SK-N-SH (cell line): ENCODE measurements around the gene ROBO1. TPM values are rescaled to one million over a fixed set of nuclear protein-coding genes. Genes with fewer than 3 reads are reported as not detected.

Source experiments
- CTCF ChIA-PET: fragments of 300-600, 350-600 bp; formaldehyde crosslinking; extraction: SDS; loops from one replicate; lab custom pipeline; 2021; lab: Yijun Ruan, JAX
- POLR2A ChIA-PET: fragments of 350-600 bp; sonication (Branson Sonifier 250); formaldehyde crosslinking; extraction: SDS; loops from one replicate; lab custom pipeline; 2020; ENCODE audit warnings: antibody characterized with exemption, inconsistent platforms; lab: Yijun Ruan, JAX
- DNase-seq: peaks from one replicate; pipeline ENCODE4 v3.0.0; 2012
- H2AFZ ChIP-seq: fragments of 200-600 bp; sonication (generic); 2 replicates; pipeline ENCODE4 v1.8.1; 2016; ENCODE audit warnings: antibody characterized with exemption, mild to moderate bottlenecking, low read depth
- H3F3A ChIP-seq: fragments of 200-600 bp; sonication (generic); replicated peaks from 2 replicates; pipeline ENCODE3; 2016; ENCODE audit warnings: antibody characterized with exemption, mild to moderate bottlenecking; ENCODE audit not compliant: insufficient read depth
- H3K27ac ChIP-seq, 2 experiments: fragments of 200-500 bp in 1 of 2; fragments of 200-600 bp in 1 of 2; sonication (Bioruptor generic) in 1 of 2; sonication (generic), shearing (Covaris generic) in 1 of 2; 2 replicates each; pipeline versions ENCODE4 v1.5.1 to v1.6.1; 2014 to 2016; ENCODE audit warnings: low read depth in 2 of 2, inconsistent platforms in 1 of 2, low read length in 1 of 2, mild to moderate bottlenecking in 1 of 2, mixed read lengths in 1 of 2
- H3K27me3 ChIP-seq: fragments of 200-600 bp; sonication (generic), shearing (Covaris generic); 2 replicates; pipeline ENCODE4 v1.6.1; 2016; ENCODE audit warnings: mixed run types; ENCODE audit not compliant: insufficient read depth
- H3K36me3 ChIP-seq, 2 experiments: fragments of 200-500 bp in 1 of 2; fragments of 200-600 bp in 1 of 2; sonication (Bioruptor generic) in 1 of 2; sonication (generic) in 1 of 2; replicated peaks in 1 of 2; 2 replicates each; pipeline versions ENCODE3 to v1.5.1; 2014 to 2016; ENCODE audit warnings: low read length in 1 of 2, mild to moderate bottlenecking in 1 of 2; ENCODE audit not compliant: insufficient read depth in 2 of 2, control insufficient read depth in 1 of 2
- H3K4me1 ChIP-seq, 2 experiments: fragments of 200-500 bp in 1 of 2; fragments of 200-600 bp in 1 of 2; sonication (Bioruptor generic) in 1 of 2; sonication (generic), shearing (Covaris generic) in 1 of 2; 2 replicates each; pipeline versions ENCODE4 v1.5.1 to v1.6.1; 2014 to 2016; ENCODE audit warnings: low read depth in 1 of 2, low read length in 1 of 2, mixed run types in 1 of 2; ENCODE audit not compliant: insufficient read depth in 2 of 2, control insufficient read depth in 1 of 2
- H3K4me2 ChIP-seq: fragments of 200-600 bp; sonication (generic), shearing (Covaris generic); 2 replicates; pipeline ENCODE4 v1.6.1; 2017; ENCODE audit warnings: mixed run types
- H3K4me3 ChIP-seq, 2 experiments: fragments of 200-500 bp in 1 of 2; fragments of 200-600 bp in 1 of 2; sonication (Bioruptor generic) in 1 of 2; sonication (generic), shearing (Covaris generic) in 1 of 2; 2 replicates each; pipeline versions ENCODE4 v1.5.1 to v1.8.1; 2014 to 2016; ENCODE audit warnings: low read depth in 2 of 2, inconsistent platforms in 1 of 2, low read length in 1 of 2, mild to moderate bottlenecking in 1 of 2, mixed read lengths in 1 of 2, moderate library complexity in 1 of 2
- H3K79me2 ChIP-seq: fragments of 200-600 bp; sonication (generic); 2 replicates; pipeline ENCODE4 v1.8.1; 2017; ENCODE audit warnings: mild to moderate bottlenecking; ENCODE audit not compliant: insufficient read depth
- H3K9ac ChIP-seq: fragments of 200-600 bp; sonication (generic); 2 replicates; pipeline ENCODE4 v1.6.1; 2017; ENCODE audit warnings: mixed run types
- H3K9me2 ChIP-seq: fragments of 200-600 bp; sonication (generic); 2 replicates; pipeline ENCODE4 v1.6.1; 2017; ENCODE audit warnings: mixed run types
- H3K9me3 ChIP-seq: fragments of 200-600 bp; sonication (generic); 2 replicates; pipeline ENCODE4 v1.6.1; 2017; ENCODE audit warnings: mixed run types, mild to moderate bottlenecking, moderate library complexity
- H4K20me1 ChIP-seq: fragments of 200-600 bp; sonication (generic); 2 replicates; pipeline ENCODE4 v1.6.1; 2017; ENCODE audit warnings: mild to moderate bottlenecking, mixed run types; ENCODE audit not compliant: insufficient read depth
- CHD2 ChIP-seq: fragments of 150-350 bp; IDR thresholded peaks from 2 replicates; pipeline ENCODE4 v1.6.1; 2018; ENCODE audit warnings: low read length; ENCODE audit not compliant: partially characterized antibody
- FOSL2 ChIP-seq: IDR thresholded peaks from 2 replicates; pipeline ENCODE4 v1.4.0; 2012; ENCODE audit warnings: low read depth, mild to moderate bottlenecking, moderate library complexity, borderline replicate concordance
- FOXJ3 ChIP-seq: sonication (generic); formaldehyde crosslinking; IDR thresholded peaks from 2 replicates; pipeline ENCODE4 v1.5.1; 2020; ENCODE audit warnings: mild to moderate bottlenecking, missing genetic modification reagents
- MEF2A ChIP-seq: IDR thresholded peaks from 2 replicates; pipeline ENCODE4 v1.4.0; 2012; ENCODE audit warnings: low read depth, borderline replicate concordance
- NFIC ChIP-seq: IDR thresholded peaks from 2 replicates; pipeline ENCODE4 v1.4.0; 2012; ENCODE audit warnings: borderline replicate concordance
- NRF1 ChIP-seq: IDR thresholded peaks from 2 replicates; pipeline ENCODE4 v1.6.1; 2012; ENCODE audit warnings: low read depth, mild to moderate bottlenecking, low read length
- POLR2AphosphoS5 ChIP-seq: IDR thresholded peaks from 2 replicates; pipeline ENCODE4 v1.6.1; 2012; ENCODE audit warnings: low read depth, low read length
- TCF12 ChIP-seq: IDR thresholded peaks from 2 replicates; pipeline ENCODE4 v1.4.0; 2012
- TEAD4 ChIP-seq: IDR thresholded peaks from 2 replicates; pipeline ENCODE4 v1.4.0; 2012; ENCODE audit warnings: mild to moderate bottlenecking, borderline replicate concordance; ENCODE audit not compliant: insufficient read depth
- USF1 ChIP-seq: IDR thresholded peaks from 2 replicates; pipeline ENCODE4 v1.4.0; 2012; ENCODE audit warnings: low read depth, borderline replicate concordance
- USF2 ChIP-seq: fragments of 150-350 bp; IDR thresholded peaks from 2 replicates; pipeline ENCODE4 v1.6.1; 2017; ENCODE audit warnings: antibody characterized with exemption, low read length, low read depth, borderline replicate concordance
- ZBTB33 ChIP-seq: IDR thresholded peaks from 2 replicates; pipeline ENCODE4 v1.4.0; 2012; ENCODE audit warnings: low read depth, borderline replicate concordance
- WGBS: methylation state at CpG from one replicate; pipeline ENCODE4 v1.1.6; 2017; ENCODE audit warnings: low lambda C conversion rate; 5-methylcytosine and 5-hydroxymethylcytosine counted together
- polyA plus RNA-seq, 3 experiments: library from polyadenylated mRNA; depleted of rRNA; stranded (reverse); fragments of >200 nt; gene quantifications; 2 replicates each; pipeline ENCODE4 v1.2.3, GENCODE V29; 2012
- TF ChIP-seq, protein P1 (sequence below): fragments of 200-600 bp; sonication (generic); IDR thresholded peaks from 2 replicates; pipeline ENCODE4 v1.6.1; 2017; ENCODE audit warnings: antibody characterized with exemption, mild to moderate bottlenecking, moderate library complexity
- TF ChIP-seq, protein P2 (sequence below): IDR thresholded peaks from 2 replicates; pipeline ENCODE4; 2012

Gene ROBO1
- polyA plus RNA-seq, 1 of the 3 experiments (the other 2 are of a cell fraction) = 22.7 TPM

DNA sequence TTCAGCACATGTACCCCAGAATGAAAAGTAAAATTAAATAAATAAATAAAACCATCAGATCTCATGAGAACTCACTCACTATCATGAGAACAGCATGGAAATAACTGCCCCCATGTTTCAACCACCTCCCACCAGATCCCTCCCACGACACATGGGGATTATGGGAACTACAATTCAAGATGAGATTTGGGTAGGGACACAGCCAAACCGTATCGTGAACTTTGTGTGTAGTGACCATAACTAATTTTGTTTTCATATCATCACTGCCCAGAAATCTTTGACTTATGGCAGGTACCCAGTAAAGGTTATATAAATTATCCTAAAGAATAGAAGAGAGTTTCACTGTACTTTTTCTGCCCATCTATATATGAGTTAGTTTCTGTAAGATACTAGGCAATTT is 766.5 kb downstream of the ROBO1 start (continued):
- TF ChIP-seq, protein P1, sequence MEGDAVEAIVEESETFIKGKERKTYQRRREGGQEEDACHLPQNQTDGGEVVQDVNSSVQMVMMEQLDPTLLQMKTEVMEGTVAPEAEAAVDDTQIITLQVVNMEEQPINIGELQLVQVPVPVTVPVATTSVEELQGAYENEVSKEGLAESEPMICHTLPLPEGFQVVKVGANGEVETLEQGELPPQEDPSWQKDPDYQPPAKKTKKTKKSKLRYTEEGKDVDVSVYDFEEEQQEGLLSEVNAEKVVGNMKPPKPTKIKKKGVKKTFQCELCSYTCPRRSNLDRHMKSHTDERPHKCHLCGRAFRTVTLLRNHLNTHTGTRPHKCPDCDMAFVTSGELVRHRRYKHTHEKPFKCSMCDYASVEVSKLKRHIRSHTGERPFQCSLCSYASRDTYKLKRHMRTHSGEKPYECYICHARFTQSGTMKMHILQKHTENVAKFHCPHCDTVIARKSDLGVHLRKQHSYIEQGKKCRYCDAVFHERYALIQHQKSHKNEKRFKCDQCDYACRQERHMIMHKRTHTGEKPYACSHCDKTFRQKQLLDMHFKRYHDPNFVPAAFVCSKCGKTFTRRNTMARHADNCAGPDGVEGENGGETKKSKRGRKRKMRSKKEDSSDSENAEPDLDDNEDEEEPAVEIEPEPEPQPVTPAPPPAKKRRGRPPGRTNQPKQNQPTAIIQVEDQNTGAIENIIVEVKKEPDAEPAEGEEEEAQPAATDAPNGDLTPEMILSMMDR = no peak
- TF ChIP-seq, all 33 proteins: peak for 0

DNA sequence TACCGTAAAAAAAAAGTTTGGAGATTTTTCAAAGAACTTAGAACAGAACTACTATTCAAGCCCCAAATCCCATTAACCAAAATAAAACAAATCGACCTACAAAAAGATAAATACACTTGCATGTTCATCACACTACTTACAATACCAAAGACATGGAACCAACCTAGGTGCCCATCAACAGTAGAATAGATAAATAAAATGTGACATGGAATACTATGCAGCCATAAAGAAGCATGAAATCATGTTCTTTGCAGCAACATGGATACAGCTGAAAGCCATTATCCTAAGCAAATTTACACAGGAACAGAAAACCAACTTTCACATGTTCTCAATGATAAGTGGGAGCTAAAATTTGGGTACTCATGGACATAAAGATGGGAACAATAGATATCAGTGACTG is 768.7 kb downstream of the ROBO1 start:
- Histone ChIP-seq H3K79me2 (peaks cover 88% of the 10 kb centered on the region), H3K36me3 (peaks cover 0 to 8% of the 10 kb centered on the region in 2 experiments), H3K9me2 (no peaks in the 10 kb centered on the region), H3K9me3 (no peaks in the 10 kb centered on the region), H3K4me3 (no peak overlapping the region), H4K20me1 (no peaks in the 10 kb centered on the region), H3K4me2 (no peak overlapping the region), H3K4me1 (peaks cover 10 to 14% of the 10 kb centered on the region in 2 experiments; a peak in 3 of 4 replicates), H2AFZ (no peak overlapping the region), H3K27me3 (no peaks in the 10 kb centered on the region), H3F3A (peaks cover 5% of the 10 kb centered on the region)
- no peak for DNase-seq
- WGBS = 88% methylated on average over 2 of the region's 2 CpGs
- POLR2A ChIA-PET = no interaction called here
- TF ChIP-seq NRF1 = no peak
- TF ChIP-seq, protein P2, sequence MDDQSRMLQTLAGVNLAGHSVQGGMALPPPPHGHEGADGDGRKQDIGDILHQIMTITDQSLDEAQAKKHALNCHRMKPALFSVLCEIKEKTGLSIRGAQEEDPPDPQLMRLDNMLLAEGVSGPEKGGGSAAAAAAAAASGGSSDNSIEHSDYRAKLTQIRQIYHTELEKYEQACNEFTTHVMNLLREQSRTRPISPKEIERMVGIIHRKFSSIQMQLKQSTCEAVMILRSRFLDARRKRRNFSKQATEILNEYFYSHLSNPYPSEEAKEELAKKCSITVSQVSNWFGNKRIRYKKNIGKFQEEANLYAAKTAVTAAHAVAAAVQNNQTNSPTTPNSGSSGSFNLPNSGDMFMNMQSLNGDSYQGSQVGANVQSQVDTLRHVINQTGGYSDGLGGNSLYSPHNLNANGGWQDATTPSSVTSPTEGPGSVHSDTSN = no peak
- no peak for TF ChIP-seq MEF2A
- no peak for TF ChIP-seq FOXJ3 (CRISPR knock-in tag)
- no peak for TF ChIP-seq TEAD4
- TF ChIP-seq USF2 = no peak
- TF ChIP-seq FOSL2 = no peak
- TF ChIP-seq CHD2 = no peak
- TF ChIP-seq POLR2AphosphoS5 = no peak
- TF ChIP-seq TCF12 = no peak
- no peak for TF ChIP-seq ZBTB33
- TF ChIP-seq NFIC = no peak
- no peak for TF ChIP-seq USF1
- TF ChIP-seq, all 33 proteins: peak for 0
- CTCF ChIA-PET = interaction anchor here (1.6 kb wide), 1 partner anchor 11 kb away, joined by 5 read pairs; no protein-coding TSS in a partner anchor
- H3K27ac ChIP-seq = no peak overlapping the region
- no peak overlapping the region for H3K9ac ChIP-seq
